GM12864 (cell line): ENCODE data around the gene KIF22.

Source experiments
- DNase-seq: peaks from one replicate; pipeline ENCODE4 v3.0.0-alpha.2; 2011; ENCODE audit warnings: low read depth
- H3K4me3 ChIP-seq: 2 replicates; pipeline ENCODE4 v1.5.1; 2011; ENCODE audit warnings: mild to moderate bottlenecking, low read depth, low read length, control low read depth
- CTCF ChIP-seq: IDR thresholded peaks from 2 replicates; pipeline ENCODE4 v1.5.1; 2011; ENCODE audit warnings: low read depth, mild to moderate bottlenecking, moderate library complexity, low read length, control low read depth, inconsistent platforms; ENCODE audit errors: missing control alignments

Gene KIF22

GRCh38 chr16:29810699-29811169 is 20.2 kb downstream of the KIF22 start:
- peak overlapping the region; percentile 54; the same call in 1 of the 2 replicates for H3K4me3 ChIP-seq
- TF ChIP-seq CTCF, result no peak
- DNase-seq, result no peak

GRCh38 chr16:29811170-29811895 is 20.8 kb downstream of the KIF22 start:
- no peak for TF ChIP-seq CTCF

GRCh38 chr16:29811896-29812665 is 21.5 kb downstream of the KIF22 start, which contains the start of gene PRRT2:
PRRT2 (plus strand) TSS chr16:29812193; CDS start chr16:29813055, 862 bp downstream.
- TF ChIP-seq CTCF, result no peak
- peak within 1 kb of the TSS; percentile 54 for H3K4me3 ChIP-seq
- DNase-seq, result no peak

More at GRCh38 chr16:29811170-29811895, 20.8 kb downstream of the KIF22 start:
- H3K4me3 ChIP-seq, result peak overlapping the region; percentile 54
- peak; percentile 80 for DNase-seq

GRCh38 chr16:29812754-29813643 is 22.4 kb downstream of the KIF22 start:
- H3K4me3 ChIP-seq, result no peak overlapping the region
- DNase-seq, result no peak
- TF ChIP-seq CTCF, result no peak

- no peak for TF ChIP-seq CTCF
- no peak for DNase-seq
- H3K4me3 ChIP-seq, result no peak overlapping the region
Observed at GRCh38 chr16:29813644-29814562, 23.4 kb downstream of the KIF22 start.
